ENCODE results near the gene TCIRG1. TPM values are rescaled to one million over a fixed set of nuclear protein-coding genes. Genes with fewer than 3 reads are reported as not detected.
A peak's percentile ranks its signal among the peaks of the same experiment; 100 is the strongest.

Gene TCIRG1
- total RNA-seq, 5 donors from 2014 or later (not counting 1 experiment from before 2014, with no cell fraction given), result 184 to 292 (median 246) TPM

- DNase-seq (no peak), ATAC-seq (replicated peaks in 1 of 4) (no peak)
- no peaks in the 10 kb centered on the region for H3K4me1 ChIP-seq (ENCODE audit: control insufficient read depth in 1 of 2, extremely low read depth in 1 of 2, insufficient read depth in 2 of 2, low read length in 2 of 2)
- peaks cover 34 to 61% of the 10 kb centered on the region in 2 donors for H3K36me3 ChIP-seq (ENCODE audit: control insufficient read depth in 2 of 2, extremely low read depth in 1 of 2, insufficient read depth in 1 of 2, low read length in 1 of 2)
- no peak overlapping the region for H3K27ac Mint-ChIP-seq
- H3K9me3 Mint-ChIP-seq, result no peaks in the 10 kb centered on the region
- H3K4me1 Mint-ChIP-seq, result no peaks in the 10 kb centered on the region
- no peaks in the 10 kb centered on the region for H3K27me3 ChIP-seq (replicated peaks in 1 of 2; ENCODE audit: control insufficient read depth in 2 of 2, extremely low read depth in 1 of 2, insufficient read depth in 2 of 2, low read length in 1 of 2)
- ChIA-PET POLR2A (no interaction called here), CTCF (no interaction called here)
- no peak overlapping the region for H3K4me3 Mint-ChIP-seq
- H3K36me3 Mint-ChIP-seq, result peaks cover 16% of the 10 kb centered on the region
- H3K27me3 Mint-ChIP-seq, result no peaks in the 10 kb centered on the region
- 97% methylated on average over 17 of the region's 18 CpGs for WGBS (ENCODE audit: insufficient coverage)
- no peaks in the 10 kb centered on the region for H3K9me3 ChIP-seq
- H3K27ac ChIP-seq (ENCODE audit: low read length), result no peak overlapping the region
- H3K4me3 ChIP-seq (ENCODE audit: control insufficient read depth in 1 of 2, extremely low read depth in 1 of 2, low read length in 1 of 2), result no peak overlapping the region
Observed at GRCh38 chr11:68050371-68050841, 11.6 kb downstream of the TCIRG1 start.

- no peaks in the 10 kb centered on the region for H3K9me3 ChIP-seq
- H3K36me3 ChIP-seq (ENCODE audit: control insufficient read depth in 2 of 2, extremely low read depth in 1 of 2, insufficient read depth in 1 of 2, low read length in 1 of 2), result peaks cover 32 to 52% of the 10 kb centered on the region in 2 donors
- ChIA-PET CTCF (interaction anchor here in 1 of 2 donors (0.7 kb wide), 1 partner anchor 317 kb away, joined by 4 read pairs; no protein-coding TSS in a partner anchor), POLR2A (no interaction called here)
- Mint-ChIP-seq H3K4me3 (no peak overlapping the region), H3K36me3 (peaks cover 16% of the 10 kb centered on the region), H3K27ac (peak overlapping the region in 1 of 2 donors; percentile 19), H3K27me3 (no peaks in the 10 kb centered on the region), H3K9me3 (no peaks in the 10 kb centered on the region), H3K4me1 (no peaks in the 10 kb centered on the region)
- H3K27ac ChIP-seq (ENCODE audit: low read length), result no peak overlapping the region
- ATAC-seq (replicated peaks in 1 of 4), result peak in 1 of 4 experiments; percentile 11
- H3K4me1 ChIP-seq (ENCODE audit: control insufficient read depth in 1 of 2, extremely low read depth in 1 of 2, insufficient read depth in 2 of 2, low read length in 2 of 2), result no peaks in the 10 kb centered on the region
- DNase-seq, result no peak
- no peaks in the 10 kb centered on the region for H3K27me3 ChIP-seq (replicated peaks in 1 of 2; ENCODE audit: control insufficient read depth in 2 of 2, extremely low read depth in 1 of 2, insufficient read depth in 2 of 2, low read length in 1 of 2)
- WGBS (ENCODE audit: insufficient coverage), result 96% methylated on average over 14 of the region's 14 CpGs
- no peak overlapping the region for H3K4me3 ChIP-seq (ENCODE audit: control insufficient read depth in 1 of 2, extremely low read depth in 1 of 2, low read length in 1 of 2)
Observed at GRCh38 chr11:68051191-68052136, 12.6 kb downstream of the TCIRG1 start.

- no peak for ATAC-seq (replicated peaks in 1 of 4)
- Histone ChIP-seq H3K36me3 (ENCODE audit: control insufficient read depth in 2 of 2, extremely low read depth in 1 of 2, insufficient read depth in 1 of 2, low read length in 1 of 2) (peaks cover 32 to 47% of the 10 kb centered on the region in 2 donors), H3K9me3 (no peaks in the 10 kb centered on the region), H3K4me3 (ENCODE audit: control insufficient read depth in 1 of 2, extremely low read depth in 1 of 2, low read length in 1 of 2) (no peak overlapping the region), H3K27me3 (replicated peaks in 1 of 2; ENCODE audit: control insufficient read depth in 2 of 2, extremely low read depth in 1 of 2, insufficient read depth in 2 of 2, low read length in 1 of 2) (no peaks in the 10 kb centered on the region), H3K4me1 (ENCODE audit: control insufficient read depth in 1 of 2, extremely low read depth in 1 of 2, insufficient read depth in 2 of 2, low read length in 2 of 2) (no peaks in the 10 kb centered on the region), H3K27ac (ENCODE audit: low read length) (no peak overlapping the region)
- Mint-ChIP-seq H3K36me3 (peaks cover 16% of the 10 kb centered on the region), H3K27me3 (no peaks in the 10 kb centered on the region), H3K27ac (peak overlapping the region in 1 of 2 donors; percentile 16), H3K4me1 (no peaks in the 10 kb centered on the region), H3K4me3 (no peak overlapping the region), H3K9me3 (no peaks in the 10 kb centered on the region)
- ChIA-PET CTCF (interaction anchor here (0.6 to 0.7 kb wide), 2 partner anchors 17 to 316 kb away, joined by 4 to 6 read pairs; no protein-coding TSS in a partner anchor), POLR2A (interaction anchor here in 1 of 2 donors (0.6 kb wide), 1 partner anchor 88 kb away, joined by 4 read pairs; no protein-coding TSS in a partner anchor)
- no peak for DNase-seq
- 94% methylated on average over 14 of the region's 15 CpGs for WGBS (ENCODE audit: insufficient coverage)
Observed at GRCh38 chr11:68052137-68052873, 13.5 kb downstream of the TCIRG1 start.

- no peaks in the 10 kb centered on the region for H3K27me3 Mint-ChIP-seq
- no peaks in the 10 kb centered on the region for H3K4me1 Mint-ChIP-seq
- H3K36me3 Mint-ChIP-seq, result peaks cover 13% of the 10 kb centered on the region
- no peak overlapping the region for H3K27ac Mint-ChIP-seq
- H3K9me3 ChIP-seq, result no peaks in the 10 kb centered on the region
- H3K9me3 Mint-ChIP-seq, result no peaks in the 10 kb centered on the region
- CTCF ChIA-PET, result no interaction called here
- H3K36me3 ChIP-seq (ENCODE audit: control insufficient read depth in 2 of 2, extremely low read depth in 1 of 2, insufficient read depth in 1 of 2, low read length in 1 of 2), result peaks cover 32 to 43% of the 10 kb centered on the region in 2 donors
- H3K4me3 Mint-ChIP-seq, result no peak overlapping the region
- no peaks in the 10 kb centered on the region for H3K4me1 ChIP-seq (ENCODE audit: control insufficient read depth in 1 of 2, extremely low read depth in 1 of 2, insufficient read depth in 2 of 2, low read length in 2 of 2)
- peak in 1 of 4 experiments; percentile 31 for ATAC-seq (replicated peaks in 1 of 4)
- no peak for DNase-seq
- H3K27me3 ChIP-seq (replicated peaks in 1 of 2; ENCODE audit: control insufficient read depth in 2 of 2, extremely low read depth in 1 of 2, insufficient read depth in 2 of 2, low read length in 1 of 2), result no peaks in the 10 kb centered on the region
- WGBS (ENCODE audit: insufficient coverage), result 95% methylated on average over 6 of the region's 9 CpGs
- no peak overlapping the region for H3K27ac ChIP-seq (ENCODE audit: low read length)
- POLR2A ChIA-PET, result interaction anchor here in 1 of 2 donors (0.6 kb wide), 1 partner anchor 87 kb away, joined by 4 read pairs; no protein-coding TSS in a partner anchor
- no peak overlapping the region for H3K4me3 ChIP-seq (ENCODE audit: control insufficient read depth in 1 of 2, extremely low read depth in 1 of 2, low read length in 1 of 2)
Observed at GRCh38 chr11:68053117-68053516, 14.3 kb downstream of the TCIRG1 start.

- H3K4me3 Mint-ChIP-seq, result no peak overlapping the region
- Histone ChIP-seq H3K36me3 (ENCODE audit: control insufficient read depth in 2 of 2, extremely low read depth in 1 of 2, insufficient read depth in 1 of 2, low read length in 1 of 2) (peaks cover 27 to 34% of the 10 kb centered on the region in 2 donors), H3K27ac (ENCODE audit: low read length) (no peak overlapping the region), H3K4me1 (ENCODE audit: control insufficient read depth in 1 of 2, extremely low read depth in 1 of 2, insufficient read depth in 2 of 2, low read length in 2 of 2) (no peaks in the 10 kb centered on the region), H3K27me3 (replicated peaks in 1 of 2; ENCODE audit: control insufficient read depth in 2 of 2, extremely low read depth in 1 of 2, insufficient read depth in 2 of 2, low read length in 1 of 2) (no peaks in the 10 kb centered on the region), H3K4me3 (ENCODE audit: control insufficient read depth in 1 of 2, extremely low read depth in 1 of 2, low read length in 1 of 2) (no peak overlapping the region), H3K9me3 (no peaks in the 10 kb centered on the region)
- H3K36me3 Mint-ChIP-seq, result peaks cover 13% of the 10 kb centered on the region
- no peaks in the 10 kb centered on the region for H3K4me1 Mint-ChIP-seq
- ChIA-PET POLR2A (interaction anchor here in 1 of 2 donors (0.6 kb wide), 1 partner anchor 21 kb away, joined by 3 read pairs; no protein-coding TSS in a partner anchor), CTCF (no interaction called here)
- no peaks in the 10 kb centered on the region for H3K9me3 Mint-ChIP-seq
- ATAC-seq (replicated peaks in 1 of 4), result peak in 2 of 4 experiments; percentile 17
- 92% methylated on average over 4 of the region's 11 CpGs for WGBS (ENCODE audit: insufficient coverage)
- H3K27ac Mint-ChIP-seq, result no peak overlapping the region
- no peaks in the 10 kb centered on the region for H3K27me3 Mint-ChIP-seq
- DNase-seq, result no peak
Observed at GRCh38 chr11:68053981-68054812, 15.4 kb downstream of the TCIRG1 start.

All from T-cell (primary cell).